Activated naive CD8-positive, alpha-beta T cell treated with anti-CD3 and anti-CD28 coated beads, Interleukin-2, amount 50 U/mL, for 16 hours (primary cell): ENCODE measurements around the gene FHOD3.

Experiments used
- DNase-seq: peaks from one replicate; pipeline ENCODE4 v3.0.0-alpha.2; 2020; ENCODE audit warnings: low read depth, low spot score

The FHOD3 gene

GRCh38 chr18:36516258-36516657, 218.7 kb downstream of the FHOD3 start:
- DNase-seq = no peak

- no peak for DNase-seq
Measured at GRCh38 chr18:36516726-36517125, 219.2 kb downstream of the FHOD3 start.

- no peak for DNase-seq
Measured at GRCh38 chr18:36518839-36519238, 221.3 kb downstream of the FHOD3 start.

- no peak for DNase-seq
Measured at GRCh38 chr18:36519358-36519757, 221.8 kb downstream of the FHOD3 start.

GRCh38 chr18:36522509-36522908, 225.0 kb downstream of the FHOD3 start:
- DNase-seq = no peak

- no peak for DNase-seq
Measured at GRCh38 chr18:36525913-36526312, 228.4 kb downstream of the FHOD3 start.

GRCh38 chr18:36526611-36527010, 229.1 kb downstream of the FHOD3 start:
- DNase-seq = no peak

- DNase-seq = no peak
Measured at GRCh38 chr18:36527051-36527450, 229.5 kb downstream of the FHOD3 start.

- DNase-seq = no peak
Measured at GRCh38 chr18:36527740-36528455, 230.4 kb downstream of the FHOD3 start.

- no peak for DNase-seq
Measured at GRCh38 chr18:36529747-36530146, 232.2 kb downstream of the FHOD3 start.

- no peak for DNase-seq
Measured at GRCh38 chr18:36530676-36531405, 233.3 kb downstream of the FHOD3 start.

- DNase-seq = no peak
Measured at GRCh38 chr18:36531636-36532035, 234.1 kb downstream of the FHOD3 start.

GRCh38 chr18:36532394-36532793, 234.9 kb downstream of the FHOD3 start:
- no peak for DNase-seq

GRCh38 chr18:36532815-36533214, 235.3 kb downstream of the FHOD3 start:
- no peak for DNase-seq

GRCh38 chr18:36533446-36534153, 236.1 kb downstream of the FHOD3 start:
- no peak for DNase-seq

GRCh38 chr18:36534154-36534688, 236.7 kb downstream of the FHOD3 start:
- no peak for DNase-seq

GRCh38 chr18:36535202-36535935, 237.9 kb downstream of the FHOD3 start:
- DNase-seq = no peak

GRCh38 chr18:36536426-36536825, 238.9 kb downstream of the FHOD3 start:
- DNase-seq = no peak

GRCh38 chr18:36537289-36537688, 239.8 kb downstream of the FHOD3 start:
- no peak for DNase-seq

GRCh38 chr18:36539674-36540231, 242.2 kb downstream of the FHOD3 start:
- no peak for DNase-seq

GRCh38 chr18:36543030-36543429, 245.5 kb downstream of the FHOD3 start:
- DNase-seq = no peak
